Fibroblast of peridontal ligament (primary cell): ENCODE measurements around the gene SLC9A9.
"Not testable (repeated sequence)": the region's sequence is repeated elsewhere in the genome, so short reads cannot be mapped to it uniquely, and the experiment has no call there.

ENCODE experiments used
- DNase-seq: peaks from one replicate; pipeline ENCODE4 v3.0.0-alpha.2; 2010; ENCODE audit errors: extremely low read depth

Gene SLC9A9

DNA sequence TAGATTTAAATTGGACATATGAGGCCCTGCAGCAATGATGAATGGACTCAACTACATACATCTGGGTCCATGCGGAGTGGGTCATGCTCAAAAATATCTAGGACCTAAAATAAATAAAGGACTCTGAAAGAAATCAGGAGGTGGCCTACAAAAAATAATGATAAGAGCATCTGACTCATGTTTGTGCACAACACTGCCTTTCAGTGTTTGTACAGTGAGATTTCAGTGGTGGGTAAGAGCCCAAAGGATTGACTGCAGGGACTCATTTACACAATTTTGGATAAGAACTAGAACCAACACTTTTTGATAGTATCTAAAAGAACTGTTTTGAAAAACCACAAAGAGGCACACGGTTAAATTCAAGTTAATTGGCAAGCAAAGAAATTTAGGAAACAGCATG is 285.5 kb downstream of the SLC9A9 start:
- no peak for DNase-seq

- DNase-seq, result no peak
Measured at GRCh38 chr3:143559296-143559695, 289.0 kb downstream of the SLC9A9 start.

GRCh38 chr3:143552851-143553250 is 295.4 kb downstream of the SLC9A9 start:
- DNase-seq, result no peak

- DNase-seq, result no peak
Measured at GRCh38 chr3:143551761-143552160, 296.5 kb downstream of the SLC9A9 start.

DNA sequence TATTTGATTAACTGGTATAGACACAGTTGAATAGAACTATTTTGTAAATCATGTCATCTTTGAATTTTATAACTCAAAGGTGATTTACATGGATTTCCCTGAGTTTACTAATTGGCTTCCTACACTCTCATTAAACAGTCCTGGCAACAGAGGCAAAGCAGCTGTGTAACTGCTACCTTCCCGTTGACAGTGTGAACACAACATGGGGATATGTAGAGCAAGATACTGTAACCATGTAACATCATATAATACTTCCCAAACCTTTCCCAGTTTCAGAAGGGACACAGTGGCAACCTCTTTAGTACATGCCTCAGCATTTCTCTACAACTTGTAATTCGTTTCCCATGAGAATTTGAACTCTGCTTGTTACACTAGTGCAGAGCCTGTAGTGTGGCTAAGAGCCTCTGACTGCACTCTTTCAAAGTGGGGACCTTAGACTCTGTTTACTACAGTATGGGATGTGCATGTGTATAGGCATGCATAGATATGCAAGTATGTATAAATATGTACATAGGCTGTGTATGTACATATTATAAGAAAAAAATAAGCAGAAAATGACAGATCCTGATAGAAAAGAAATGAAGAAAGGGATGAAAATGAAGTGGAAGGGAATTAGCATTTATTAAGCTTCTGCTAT is 299.3 kb downstream of the SLC9A9 start:
- DNase-seq, result no peak

DNA sequence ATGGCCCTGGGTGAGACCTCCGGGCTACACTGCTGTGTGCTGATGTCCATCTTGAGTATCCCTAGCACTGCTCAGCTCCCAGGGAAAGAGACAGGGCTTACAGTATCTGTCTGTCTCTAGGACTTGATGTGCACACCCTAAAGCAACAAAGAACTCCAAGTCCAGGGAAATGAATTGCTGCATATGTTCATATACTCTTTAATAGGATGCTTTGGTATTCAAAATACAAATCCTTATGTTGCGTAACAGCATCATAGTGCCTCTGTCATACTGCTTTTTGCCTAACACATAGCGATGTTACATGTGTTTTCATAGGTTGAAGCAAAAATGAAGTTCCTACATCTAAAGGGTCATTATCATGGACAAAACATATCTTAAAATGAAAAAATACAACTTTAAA is 299.9 kb downstream of the SLC9A9 start:
- DNase-seq, result no peak

- DNase-seq, result peak; percentile 93
Measured at GRCh38 chr3:143538577-143538981, 309.7 kb downstream of the SLC9A9 start.

- DNase-seq, result no peak
Measured at GRCh38 chr3:143538061-143538460, 310.2 kb downstream of the SLC9A9 start.

DNA sequence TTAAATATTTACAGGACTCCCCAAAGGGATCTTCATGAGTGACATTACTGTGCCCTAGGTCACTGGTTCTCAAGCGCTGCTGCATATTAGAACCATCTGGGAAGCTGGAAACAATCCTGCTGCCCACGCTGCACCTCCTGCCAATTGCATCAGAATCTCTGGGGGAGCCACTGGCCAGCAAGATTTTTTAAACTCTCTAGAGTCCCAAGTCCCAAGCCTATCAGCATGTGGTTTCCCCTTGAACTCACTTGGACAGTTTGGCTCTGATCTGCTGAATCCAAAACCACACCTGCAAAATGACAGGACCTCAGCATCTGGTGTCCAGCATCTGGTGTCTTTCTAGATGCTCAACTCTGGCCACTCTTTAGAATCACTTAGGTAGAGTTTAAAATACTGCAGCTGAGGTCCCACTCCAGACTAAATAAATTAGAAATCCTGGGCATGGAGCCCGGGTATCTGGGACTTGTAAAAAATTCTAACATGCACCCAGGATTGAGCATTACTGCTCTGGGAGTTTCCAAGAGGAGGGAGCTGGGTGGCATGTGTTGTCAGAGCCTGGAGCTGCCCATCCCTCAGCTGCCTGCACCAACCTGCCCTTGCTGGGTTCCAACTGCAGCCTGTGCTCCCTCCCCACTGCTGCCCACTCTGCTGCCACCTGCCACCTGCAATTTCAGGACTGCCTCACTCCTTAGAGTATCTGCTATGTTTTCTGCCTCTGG is 311.3 kb downstream of the SLC9A9 start:
- peak; percentile 79 for DNase-seq

DNA sequence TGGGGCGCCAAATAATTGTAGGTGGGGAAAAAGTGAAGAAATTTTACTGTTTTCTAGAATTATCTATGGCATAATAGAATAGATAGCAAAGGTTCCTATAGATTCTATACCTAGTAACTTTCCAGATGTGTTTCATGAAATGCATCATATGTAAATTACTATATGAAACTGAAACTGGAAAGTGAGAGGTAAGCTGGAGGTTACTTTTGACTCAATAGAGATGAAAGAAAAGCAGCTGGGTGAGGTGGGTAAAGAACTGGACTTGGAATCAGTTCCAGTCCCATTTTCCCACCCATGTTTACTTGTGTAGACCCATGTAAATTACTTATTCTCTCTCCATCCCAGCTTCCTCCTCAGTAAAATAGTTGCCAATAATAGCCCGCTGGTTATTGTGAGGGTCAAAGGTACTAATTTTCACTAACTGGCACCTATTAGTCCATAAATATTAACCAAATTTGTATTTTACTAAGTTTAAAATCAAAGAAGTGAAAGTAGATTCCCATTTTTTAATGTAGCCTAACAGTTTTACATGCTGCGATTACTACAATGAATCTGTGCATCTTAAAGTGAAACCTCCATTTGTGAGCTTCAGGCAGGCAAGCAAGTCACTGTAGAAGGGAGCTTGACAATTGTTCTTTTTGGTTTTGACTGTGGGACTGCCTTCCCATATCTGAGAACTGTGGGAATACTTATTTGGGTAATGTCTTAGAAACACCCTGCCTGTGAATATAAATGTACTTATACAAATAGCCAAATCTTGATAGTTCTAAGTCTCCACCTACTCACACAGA is 312.1 kb downstream of the SLC9A9 start:
- DNase-seq, result peak; percentile 4

- no peak for DNase-seq
Measured at GRCh38 chr3:143533391-143533790, 314.9 kb downstream of the SLC9A9 start.

- DNase-seq, result no peak
Measured at GRCh38 chr3:143532091-143532490, 316.2 kb downstream of the SLC9A9 start.

DNA sequence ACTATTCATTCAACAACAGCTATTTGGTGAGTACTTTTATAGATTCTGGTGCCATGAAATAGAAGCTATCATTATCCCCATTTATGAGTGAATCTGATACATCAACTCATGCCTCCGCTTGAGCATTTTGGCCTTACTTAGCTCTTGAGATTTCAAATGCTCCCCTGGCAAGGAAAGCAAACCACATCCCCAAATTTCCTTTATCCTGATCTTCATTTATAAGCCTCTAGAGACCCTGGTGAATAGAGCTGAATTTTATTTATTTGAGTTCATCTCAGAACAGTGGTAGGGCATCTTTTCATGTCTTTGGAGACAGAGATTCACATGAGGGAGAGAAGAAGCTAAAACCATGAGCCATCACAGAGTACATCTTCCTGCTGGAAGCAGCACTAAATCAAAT is 317.2 kb downstream of the SLC9A9 start:
- DNase-seq, result no peak

DNA sequence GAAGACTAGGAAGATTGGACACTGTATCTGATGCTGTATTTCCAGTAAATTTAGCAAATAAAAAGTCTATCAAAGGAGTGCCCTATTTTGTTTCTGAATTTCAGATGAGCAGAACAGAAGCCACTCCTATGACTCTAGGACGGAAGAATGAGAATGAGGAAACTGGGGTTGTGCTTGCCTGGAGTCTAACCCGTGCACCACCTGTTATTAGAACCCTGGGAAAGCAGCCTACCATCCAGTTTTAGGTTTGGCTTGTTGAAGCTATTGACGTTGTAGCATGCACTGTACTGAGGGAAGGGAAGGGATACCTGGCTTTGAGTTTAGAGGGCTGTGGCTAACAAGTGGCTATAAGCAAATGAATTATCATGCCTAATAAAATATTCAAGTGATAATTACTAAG is 318.5 kb downstream of the SLC9A9 start:
- DNase-seq, result no peak

DNA sequence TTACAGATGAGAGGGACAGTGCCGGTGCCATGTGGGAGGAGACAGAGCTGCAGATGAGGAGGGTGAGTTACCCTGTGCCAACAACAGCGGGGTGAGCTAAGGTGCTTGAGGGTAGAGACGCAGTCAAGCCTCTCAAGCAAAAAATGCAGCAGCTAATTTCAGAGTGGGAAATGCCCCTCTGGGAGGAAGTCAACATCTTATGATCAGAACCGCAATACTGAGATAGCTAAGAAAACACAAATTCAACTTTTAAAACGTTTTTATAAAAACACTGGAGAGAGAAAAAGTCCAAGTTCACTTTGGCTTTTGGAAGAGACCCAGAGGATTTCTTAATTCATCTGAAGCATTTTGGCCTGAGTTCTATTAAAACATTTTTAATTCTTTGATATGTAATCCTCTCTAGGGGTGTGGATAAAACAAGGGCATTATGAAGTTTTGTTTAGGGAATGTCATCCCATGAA is 319.2 kb downstream of the SLC9A9 start:
- peak; percentile 74 for DNase-seq

DNA sequence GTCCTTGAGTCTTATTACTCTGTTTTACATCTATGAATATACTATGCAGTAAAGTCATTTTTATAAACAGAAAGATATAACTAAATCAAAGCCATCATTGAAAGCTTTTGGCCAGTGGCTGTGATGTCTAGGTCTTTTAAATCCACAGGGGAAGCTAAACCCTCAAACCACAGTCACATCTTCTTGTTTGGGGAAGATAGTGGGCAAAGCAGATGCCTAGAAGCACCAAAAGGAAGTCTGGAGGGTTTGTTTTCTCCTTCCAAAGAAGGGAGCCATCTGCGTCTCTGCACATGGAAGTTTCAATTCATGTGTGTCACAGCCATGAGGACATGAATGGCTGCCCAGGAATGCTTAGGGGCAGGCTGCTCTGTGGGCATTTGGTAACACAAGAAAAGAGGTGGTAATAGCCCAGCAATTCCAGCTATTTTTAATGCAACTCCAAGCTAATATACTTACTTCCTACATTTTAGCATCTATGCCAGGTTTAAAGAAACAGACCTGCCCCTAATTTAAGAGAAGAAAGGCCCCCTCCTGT is 322.2 kb downstream of the SLC9A9 start:
- DNase-seq, result no peak

- DNase-seq, result peak; percentile 29
Measured at GRCh38 chr3:143525408-143525807, 322.9 kb downstream of the SLC9A9 start.

DNA sequence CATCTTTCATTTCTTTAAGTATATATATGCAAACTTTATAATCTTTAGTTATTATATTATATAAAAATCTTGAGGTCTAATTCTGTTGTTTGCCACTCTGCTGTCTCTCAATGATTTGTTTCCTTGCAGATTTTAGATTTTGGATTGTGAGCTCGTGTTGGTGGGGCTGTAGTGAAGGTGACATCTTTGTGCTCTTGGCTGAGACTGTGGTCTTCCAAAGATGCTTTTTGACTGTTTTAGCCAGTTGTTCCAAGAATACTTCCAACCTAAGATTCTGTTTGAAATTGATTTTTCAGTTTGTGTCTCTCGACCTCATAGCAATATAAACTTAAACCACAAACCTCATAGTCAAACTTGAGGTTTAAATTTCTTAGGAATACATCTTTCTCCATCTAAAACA is 326.5 kb downstream of the SLC9A9 start:
- DNase-seq, result no peak

DNA sequence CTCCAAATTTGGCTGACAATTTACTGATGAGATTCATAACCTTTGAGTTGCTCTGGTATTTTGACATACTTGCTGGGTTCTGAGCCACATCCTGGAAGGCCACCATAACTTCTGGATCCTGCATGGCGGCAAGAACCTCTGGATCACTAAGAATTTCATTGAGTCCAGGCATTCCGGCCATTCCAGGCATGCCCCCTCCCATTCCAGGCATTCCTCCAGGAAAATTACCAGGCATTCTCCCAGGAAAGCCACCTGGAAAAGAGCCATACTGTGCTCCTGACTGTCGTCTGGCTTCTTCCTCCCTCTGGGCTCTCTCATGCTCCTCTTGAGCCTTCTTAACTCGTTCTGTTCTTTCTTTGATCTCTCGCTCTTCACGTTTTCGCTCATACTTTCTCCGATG is 331.1 kb downstream of the SLC9A9 start:
- not testable (repeated sequence) for DNase-seq

DNA sequence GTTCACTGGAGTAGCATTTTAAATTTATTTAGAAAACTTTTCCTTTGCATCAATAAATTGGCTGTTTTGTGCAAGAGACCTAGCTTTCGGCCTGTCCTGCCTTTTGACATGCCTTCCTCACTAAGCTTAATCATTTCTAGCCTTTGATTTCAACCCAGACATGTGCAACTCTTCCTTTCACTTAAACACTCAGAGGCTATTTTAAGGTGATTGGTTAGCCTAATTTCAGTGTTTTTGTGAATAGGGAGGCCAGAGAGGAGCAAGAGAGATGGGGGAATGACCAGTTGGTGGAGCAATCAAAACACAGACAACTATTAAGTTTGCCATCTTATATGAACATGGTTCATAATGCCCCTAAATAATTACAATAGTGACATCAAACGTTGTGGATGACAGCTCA is 333.4 kb downstream of the SLC9A9 start:
- no peak for DNase-seq

DNA sequence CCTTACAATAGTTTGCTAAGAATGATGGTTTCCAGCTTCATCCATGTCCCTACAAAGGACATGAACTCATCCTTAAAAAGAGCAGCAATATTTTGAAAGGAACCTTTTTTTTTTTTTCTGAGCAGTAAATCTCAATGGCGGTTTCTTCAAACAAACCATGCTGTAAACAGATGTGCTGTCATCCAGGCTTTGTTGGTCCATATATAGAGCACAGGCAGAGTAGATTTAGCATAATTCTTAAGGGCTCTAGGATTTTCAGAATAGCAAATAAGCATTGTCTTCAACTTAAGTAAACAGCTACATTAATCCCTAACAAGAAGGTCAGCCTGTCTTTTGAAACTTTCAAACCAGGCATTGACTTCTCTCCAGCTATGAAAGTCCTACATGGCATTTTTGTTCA is 334.2 kb downstream of the SLC9A9 start:
- DNase-seq, result no peak

GRCh38 chr3:143511174-143511879 is 336.9 kb downstream of the SLC9A9 start:
- no peak for DNase-seq
